Measurements from ENCODE around the gene LRRC43. TPM values are rescaled to one million over a fixed set of nuclear protein-coding genes. Genes with fewer than 3 reads are reported as not detected.
A peak's percentile ranks its signal among the peaks of the same experiment; 100 is the strongest.

The LRRC43 gene
- total and polyA plus RNA-seq, 10 donors: 0.13 to 5.2 (median 0.82) TPM

DNA sequence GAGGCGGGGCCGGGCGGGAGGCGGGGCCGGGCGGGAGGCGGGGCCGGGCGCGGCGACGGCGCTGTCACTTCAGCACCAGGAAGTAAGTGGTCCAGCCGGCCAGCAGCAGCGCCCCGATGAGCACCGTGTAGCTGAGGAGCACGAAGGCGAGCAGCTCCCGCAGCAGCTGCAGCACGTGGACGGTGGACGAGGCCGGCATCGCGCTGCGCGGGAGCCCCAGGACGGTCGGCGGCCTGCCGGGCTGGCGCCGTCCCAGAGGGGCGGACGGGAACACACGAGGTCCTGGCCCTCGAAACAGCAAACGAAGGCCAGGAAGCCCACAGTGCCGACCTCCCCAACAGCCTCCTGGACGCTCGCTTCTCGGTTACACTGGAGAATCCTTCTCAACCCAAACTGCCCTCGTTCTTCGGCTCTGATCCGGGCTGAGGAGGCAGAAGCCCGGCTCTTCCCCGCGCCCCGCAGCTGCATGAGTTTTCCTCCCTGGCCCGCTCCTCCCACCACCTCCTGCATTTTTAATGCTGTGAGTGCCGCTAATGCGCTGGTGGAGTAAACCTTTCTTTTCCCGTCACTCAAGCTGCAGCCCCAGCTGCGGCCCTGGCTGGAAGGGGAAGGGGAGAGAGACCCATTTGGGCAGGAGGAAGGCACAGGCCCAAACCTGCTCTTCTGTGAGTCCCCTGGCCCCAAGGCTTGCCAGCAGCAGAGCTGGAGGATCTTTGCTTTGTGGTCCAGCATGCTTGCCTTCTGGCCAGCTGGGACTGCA is 43.6 kb downstream of the LRRC43 start:
- H3K36me3 ChIP-seq: peaks cover 0 to 60% (median 39%) of the 10 kb centered on the region in 6 donors
- DNase-seq: peak; percentile 83
- no peak for TF ChIP-seq POLR2A (IDR thresholded peaks at IDR 0.05)
- TF ChIP-seq, protein P1, sequence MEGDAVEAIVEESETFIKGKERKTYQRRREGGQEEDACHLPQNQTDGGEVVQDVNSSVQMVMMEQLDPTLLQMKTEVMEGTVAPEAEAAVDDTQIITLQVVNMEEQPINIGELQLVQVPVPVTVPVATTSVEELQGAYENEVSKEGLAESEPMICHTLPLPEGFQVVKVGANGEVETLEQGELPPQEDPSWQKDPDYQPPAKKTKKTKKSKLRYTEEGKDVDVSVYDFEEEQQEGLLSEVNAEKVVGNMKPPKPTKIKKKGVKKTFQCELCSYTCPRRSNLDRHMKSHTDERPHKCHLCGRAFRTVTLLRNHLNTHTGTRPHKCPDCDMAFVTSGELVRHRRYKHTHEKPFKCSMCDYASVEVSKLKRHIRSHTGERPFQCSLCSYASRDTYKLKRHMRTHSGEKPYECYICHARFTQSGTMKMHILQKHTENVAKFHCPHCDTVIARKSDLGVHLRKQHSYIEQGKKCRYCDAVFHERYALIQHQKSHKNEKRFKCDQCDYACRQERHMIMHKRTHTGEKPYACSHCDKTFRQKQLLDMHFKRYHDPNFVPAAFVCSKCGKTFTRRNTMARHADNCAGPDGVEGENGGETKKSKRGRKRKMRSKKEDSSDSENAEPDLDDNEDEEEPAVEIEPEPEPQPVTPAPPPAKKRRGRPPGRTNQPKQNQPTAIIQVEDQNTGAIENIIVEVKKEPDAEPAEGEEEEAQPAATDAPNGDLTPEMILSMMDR (IDR thresholded peaks at IDR 0.05 in 8 of 11, conservative IDR thresholded peaks at IDR 0.05 in 3 of 11): peak in 1 of 11 experiments; percentile 18
- peak overlapping the region in 6 of 8 donors; percentile 67 to 99 (median 96) for H3K27ac ChIP-seq
- no peaks in the 10 kb centered on the region for H3K27me3 ChIP-seq (replicated peaks in 1 of 7)
- WGBS, 5 donors: 6 to 23% (median 8%) methylated on average over 22 to 55 of the region's 55 CpGs
- no peaks in the 10 kb centered on the region for H3K9me3 ChIP-seq
- peak overlapping the region; percentile 11 to 95 (median 67) for H3K4me3 ChIP-seq
- H3K4me1 ChIP-seq: peaks cover 18 to 63% (median 38%) of the 10 kb centered on the region in 6 donors
- intact Hi-C loops (cut with DNase I; ENCODE audit: low total_unique reads): no loop called here

DNA sequence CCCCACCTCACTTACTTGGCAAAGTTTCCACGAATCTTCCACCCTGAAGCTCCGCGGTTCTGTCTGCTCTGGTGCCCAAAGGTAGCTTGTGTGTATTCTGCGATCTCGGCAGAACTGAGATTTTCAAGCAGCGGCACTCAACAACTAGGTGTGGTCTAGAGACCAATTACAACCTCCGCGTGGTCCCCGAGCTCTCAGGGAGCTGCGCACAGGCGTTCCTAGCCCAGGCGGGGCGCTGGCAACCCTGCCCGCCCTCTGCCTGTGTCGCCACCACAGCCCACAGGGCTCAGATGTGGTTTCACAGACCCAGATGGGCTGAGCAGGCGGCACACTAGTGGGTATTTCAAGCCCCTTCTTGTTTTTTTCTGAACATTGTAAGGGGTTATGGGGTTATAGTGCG is 44.4 kb downstream of the LRRC43 start:
- Histone ChIP-seq H3K36me3 (peaks cover 0 to 60% (median 41%) of the 10 kb centered on the region in 6 donors), H3K27ac (peak overlapping the region in 3 of 8 donors; percentile 97 to 99 (median 98)), H3K9me3 (no peaks in the 10 kb centered on the region), H3K4me1 (peaks cover 18 to 56% (median 38%) of the 10 kb centered on the region in 6 donors), H3K27me3 (replicated peaks in 1 of 7) (no peaks in the 10 kb centered on the region), H3K4me3 (peak overlapping the region in 1 of 8 donors; percentile 88)
- TF ChIP-seq, protein P1 (IDR thresholded peaks at IDR 0.05 in 8 of 11, conservative IDR thresholded peaks at IDR 0.05 in 3 of 11): no peak
- TF ChIP-seq POLR2AphosphoS5 (IDR thresholded peaks at IDR 0.05): peak in 2 of 3 donors; percentile 27 to 59
- no peak for TF ChIP-seq POLR2A (IDR thresholded peaks at IDR 0.05)
- DNase-seq: peak; percentile 86
- intact Hi-C loops (cut with DNase I; ENCODE audit: low total_unique reads): no loop called here
- 70 to 87% (median 82%) methylated on average over 17 of the region's 17 CpGs for WGBS, 5 donors

DNA sequence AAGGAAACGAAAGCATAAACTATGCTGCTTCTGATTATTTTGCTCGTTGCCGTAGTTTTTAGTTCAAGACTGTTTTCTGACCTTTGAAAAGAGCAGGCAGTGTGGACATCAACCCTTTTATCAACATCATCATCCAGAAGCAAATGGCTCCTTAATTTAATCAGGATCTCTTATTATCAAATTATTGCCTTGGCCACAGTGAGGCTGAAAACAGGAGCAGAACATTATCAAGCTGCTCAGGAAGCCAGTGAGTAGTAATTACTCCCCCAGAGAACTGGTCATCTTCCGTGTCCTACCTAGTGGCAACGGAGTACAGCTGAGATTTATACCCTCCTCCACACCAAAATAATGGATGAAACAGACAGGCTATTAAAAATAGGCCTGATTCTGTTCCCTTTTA is 45.2 kb downstream of the LRRC43 start:
- WGBS, 5 donors: 83 to 93% (median 91%) methylated on average over 5 of the region's 5 CpGs
- Histone ChIP-seq H3K4me3 (peak overlapping the region in 1 of 8 donors; percentile 88), H3K9me3 (no peaks in the 10 kb centered on the region), H3K27ac (peak overlapping the region in 2 of 8 donors; percentile 97 to 98), H3K27me3 (replicated peaks in 1 of 7) (no peaks in the 10 kb centered on the region), H3K36me3 (peaks cover 0 to 60% (median 42%) of the 10 kb centered on the region in 6 donors), H3K4me1 (peaks cover 18 to 49% (median 36%) of the 10 kb centered on the region in 6 donors)
- intact Hi-C loops (cut with DNase I; ENCODE audit: low total_unique reads): no loop called here
- DNase-seq: no peak
- no peak for TF ChIP-seq POLR2A (IDR thresholded peaks at IDR 0.05)
- TF ChIP-seq POLR2AphosphoS5 (IDR thresholded peaks at IDR 0.05): no peak
- TF ChIP-seq, protein P1 (IDR thresholded peaks at IDR 0.05 in 8 of 11, conservative IDR thresholded peaks at IDR 0.05 in 3 of 11): no peak

DNA sequence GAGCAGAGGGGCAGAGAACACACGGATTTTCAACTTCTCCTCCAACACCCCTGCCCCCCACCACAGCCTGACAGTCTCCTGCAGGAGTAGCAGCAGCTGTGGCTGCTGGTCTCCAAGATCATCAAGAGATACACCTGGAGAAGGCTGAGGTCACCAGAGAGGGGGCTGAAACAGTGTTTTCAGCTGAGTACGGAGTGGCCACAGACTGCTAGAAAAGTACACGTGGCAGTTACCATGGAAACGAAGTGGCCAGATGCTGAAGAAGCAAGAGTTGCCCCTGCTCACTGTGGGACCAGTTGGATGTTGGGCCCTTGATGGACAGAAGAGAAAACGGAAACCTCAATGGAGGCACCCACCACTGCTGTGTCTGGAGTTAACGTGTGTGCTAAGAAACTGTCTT is 47.9 kb downstream of the LRRC43 start:
- WGBS, 5 donors: 71 to 93% (median 79%) methylated on average over 6 of the region's 6 CpGs
- no peaks in the 10 kb centered on the region for H3K9me3 ChIP-seq
- H3K4me3 ChIP-seq: no peak overlapping the region
- no peak for DNase-seq
- TF ChIP-seq POLR2A (IDR thresholded peaks at IDR 0.05) (no peak), POLR2AphosphoS5 (IDR thresholded peaks at IDR 0.05) (no peak)
- TF ChIP-seq, protein P1 (IDR thresholded peaks at IDR 0.05 in 8 of 11, conservative IDR thresholded peaks at IDR 0.05 in 3 of 11): no peak
- intact Hi-C loops (cut with DNase I; ENCODE audit: low total_unique reads): no loop called here
- H3K27ac ChIP-seq: no peak overlapping the region
- H3K4me1 ChIP-seq: peaks cover 6 to 23% (median 12%) of the 10 kb centered on the region in 6 donors
- peaks cover 0 to 72% (median 64%) of the 10 kb centered on the region in 6 donors for H3K36me3 ChIP-seq
- no peaks in the 10 kb centered on the region for H3K27me3 ChIP-seq (replicated peaks in 1 of 7)
